OCI-LY3 (cell line): ENCODE data around the gene TNC.

ENCODE experiments used
- EZH2phosphoT487 ChIP-seq: fragments of 200-600 bp; shearing (Covaris generic); IDR thresholded peaks from 2 replicates; pipeline ENCODE4 v1.6.1; 2018; ENCODE audit warnings: antibody characterized with exemption, mixed run types, low read depth
- TF ChIP-seq, protein P1 (sequence below): fragments of 200-600, 300-600 bp; sonication (generic); IDR thresholded peaks from 2 replicates; pipeline ENCODE4 v1.5.1; 2014; ENCODE audit warnings: antibody characterized with exemption, low read length, low read depth

DNA sequence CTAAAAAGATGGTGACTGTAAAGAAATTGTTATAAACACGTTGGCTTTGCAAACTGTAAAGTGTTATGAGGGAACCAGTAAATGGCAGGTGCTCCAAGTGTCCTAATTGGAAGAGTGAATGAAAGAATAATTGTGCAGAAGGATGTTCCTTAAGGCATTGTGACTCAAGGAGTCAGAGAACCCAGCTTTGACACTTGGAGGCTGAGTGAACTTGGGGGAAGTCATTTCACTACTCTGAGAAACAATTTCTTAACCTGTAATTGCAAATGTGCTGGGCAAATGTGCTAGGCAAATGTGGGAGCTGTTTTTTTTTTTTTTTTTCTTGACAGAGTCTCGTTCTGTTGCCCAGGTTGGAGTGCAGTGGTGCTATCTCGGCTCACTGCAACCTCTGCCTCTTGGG is 103.5 kb downstream of the TNC start:
- TF ChIP-seq, protein P1, sequence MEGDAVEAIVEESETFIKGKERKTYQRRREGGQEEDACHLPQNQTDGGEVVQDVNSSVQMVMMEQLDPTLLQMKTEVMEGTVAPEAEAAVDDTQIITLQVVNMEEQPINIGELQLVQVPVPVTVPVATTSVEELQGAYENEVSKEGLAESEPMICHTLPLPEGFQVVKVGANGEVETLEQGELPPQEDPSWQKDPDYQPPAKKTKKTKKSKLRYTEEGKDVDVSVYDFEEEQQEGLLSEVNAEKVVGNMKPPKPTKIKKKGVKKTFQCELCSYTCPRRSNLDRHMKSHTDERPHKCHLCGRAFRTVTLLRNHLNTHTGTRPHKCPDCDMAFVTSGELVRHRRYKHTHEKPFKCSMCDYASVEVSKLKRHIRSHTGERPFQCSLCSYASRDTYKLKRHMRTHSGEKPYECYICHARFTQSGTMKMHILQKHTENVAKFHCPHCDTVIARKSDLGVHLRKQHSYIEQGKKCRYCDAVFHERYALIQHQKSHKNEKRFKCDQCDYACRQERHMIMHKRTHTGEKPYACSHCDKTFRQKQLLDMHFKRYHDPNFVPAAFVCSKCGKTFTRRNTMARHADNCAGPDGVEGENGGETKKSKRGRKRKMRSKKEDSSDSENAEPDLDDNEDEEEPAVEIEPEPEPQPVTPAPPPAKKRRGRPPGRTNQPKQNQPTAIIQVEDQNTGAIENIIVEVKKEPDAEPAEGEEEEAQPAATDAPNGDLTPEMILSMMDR, result no peak
- no peak for TF ChIP-seq EZH2phosphoT487
